K562 (cell line): ENCODE data around the gene ZNF410. TPM values are rescaled to one million over a fixed set of nuclear protein-coding genes. Genes with fewer than 3 reads are reported as not detected.

ENCODE experiments used
- CC2D1A ChIP-seq: fragments of 450-650 bp; IDR thresholded peaks from 2 replicates; pipeline ENCODE4 v1.6.1; 2017; ENCODE audit warnings: mild to moderate bottlenecking
- CREM ChIP-seq: IDR thresholded peaks from 2 replicates; pipeline ENCODE4 v1.6.1; 2014; ENCODE audit warnings: antibody characterized with exemption, low read depth
- ESRRB ChIP-seq: fragments of 250-450 bp; sonication (Bioruptor Pico); IDR thresholded peaks from 2 replicates; pipeline ENCODE4 v1.5.0; 2020; ENCODE audit warnings: mild to moderate bottlenecking, moderate library complexity, borderline replicate concordance
- FOXO4 ChIP-seq: fragments of 450-650 bp; formaldehyde crosslinking; IDR thresholded peaks from 2 replicates; pipeline ENCODE4 v1.4.0; 2020; ENCODE audit warnings: mild to moderate bottlenecking, moderate library complexity
- GATAD2A ChIP-seq: fragments of 450-650 bp; IDR thresholded peaks from 2 replicates; pipeline ENCODE4 v1.6.1; 2017
- GTF2E2 ChIP-seq: fragments of 200-800 bp; sonication (Bioruptor generic); IDR thresholded peaks from 2 replicates; pipeline ENCODE4 v1.6.1; 2016; ENCODE audit warnings: missing genetic modification characterization, missing compliant biosample characterization
- HMG20A ChIP-seq: fragments of 450-650 bp; formaldehyde crosslinking; conservative IDR thresholded peaks from 2 replicates; pipeline ENCODE4 v1.4.0; 2020; ENCODE audit warnings: mild to moderate bottlenecking, mixed read lengths
- MTA3 ChIP-seq: fragments of 450-650 bp; formaldehyde crosslinking; IDR thresholded peaks from 2 replicates; pipeline ENCODE4 v1.6.1; 2017; ENCODE audit warnings: mild to moderate bottlenecking, borderline replicate concordance
- NR4A1 ChIP-seq, 2 experiments: fragments of 250-450 bp in 1 of 2; fragments of 450-650 bp in 1 of 2; sonication (Bioruptor Pico) in 1 of 2; IDR thresholded peaks; 2 replicates each; pipeline versions ENCODE4 v1.4.0 to v1.6.1; 2016 to 2020; ENCODE audit warnings: mild to moderate bottlenecking in 2 of 2, missing compliant biosample characterization in 1 of 2, missing genetic modification characterization in 1 of 2, moderate library complexity in 1 of 2
- POLR2A ChIP-seq: fragments of 450-650 bp; conservative IDR thresholded peaks from 2 replicates; pipeline ENCODE4 v1.6.1; 2016
- POLR2AphosphoS5 ChIP-seq: IDR thresholded peaks from 2 replicates; pipeline ENCODE4 v1.6.1; 2011; ENCODE audit warnings: mild to moderate bottlenecking, low read depth, low read length, moderate library complexity; ENCODE audit not compliant: control insufficient read depth, insufficient read depth
- ZNF785 ChIP-seq: fragments of 250-450 bp; sonication (Bioruptor Pico); IDR thresholded peaks from 2 replicates; pipeline ENCODE4 v1.4.0; 2020; ENCODE audit warnings: mild to moderate bottlenecking
- polyA plus RNA-seq, 8 experiments: library from polyadenylated mRNA; depleted of rRNA in 4 of 8; stranded (reverse) in 5 of 8; unstranded in 3 of 8; fragments of >200 nt; fragmentation: Nextera tagmentation in 2 of 8; fragmentation: Illumina TruSeq in 1 of 8; extraction: Ambion mirVana in 2 of 8; extraction: Trizol in 1 of 8; gene quantifications; 2 replicates each; pipeline versions ENCODE4 v1.2.1 to v1.2.3, GENCODE V29; 2011 to 2014; ENCODE audit warnings: inconsistent platforms in 1 of 8, missing spikeins in 1 of 8
- total RNA-seq, 7 experiments: library from RNA; depleted of rRNA in 6 of 7; stranded (reverse); fragments of >200 nt in 6 of 7; fragmentation: Illumina TruSeq in 2 of 7; extraction: Trizol in 2 of 7; gene quantifications; 2 replicates each; pipeline versions ENCODE4 v1.2.1 to v1.2.3, GENCODE V29; 2011 to 2021; ENCODE audit warnings: low replicate concordance in 1 of 7
- TF ChIP-seq, protein P1 (sequence below): fragments of 250-450 bp; sonication (Bioruptor Pico); IDR thresholded peaks from 2 replicates; pipeline ENCODE4 v1.9.0; 2021; ENCODE audit warnings: mild to moderate bottlenecking, inconsistent platforms
- TF ChIP-seq, protein P2 (sequence below), 3 experiments: fragments of 200-800 bp in 1 of 3; fragments of 250-450 bp in 1 of 3; fragments of 450-650 bp in 1 of 3; sonication (Bioruptor Pico) in 1 of 3; sonication (Bioruptor generic) in 1 of 3; formaldehyde crosslinking in 1 of 3; IDR thresholded peaks; 2 replicates each; pipeline versions ENCODE4 v1.6.1 to v1.8.0; 2016 to 2022; ENCODE audit warnings: mild to moderate bottlenecking in 2 of 3, missing genetic modification characterization in 2 of 3, missing compliant biosample characterization in 1 of 3, moderate library complexity in 1 of 3
- TF ChIP-seq, protein P3 (sequence below): fragments of 450-650 bp; IDR thresholded peaks from 2 replicates; pipeline ENCODE4 v1.6.1; 2016; ENCODE audit warnings: mild to moderate bottlenecking

ZNF410 gene
- total and polyA plus RNA-seq, 9 of the 15 experiments (the other 6 are each of a cell fraction or from before 2014, with no cell fraction given), result 20.5 to 64.8 (median 38.7) TPM

DNA sequence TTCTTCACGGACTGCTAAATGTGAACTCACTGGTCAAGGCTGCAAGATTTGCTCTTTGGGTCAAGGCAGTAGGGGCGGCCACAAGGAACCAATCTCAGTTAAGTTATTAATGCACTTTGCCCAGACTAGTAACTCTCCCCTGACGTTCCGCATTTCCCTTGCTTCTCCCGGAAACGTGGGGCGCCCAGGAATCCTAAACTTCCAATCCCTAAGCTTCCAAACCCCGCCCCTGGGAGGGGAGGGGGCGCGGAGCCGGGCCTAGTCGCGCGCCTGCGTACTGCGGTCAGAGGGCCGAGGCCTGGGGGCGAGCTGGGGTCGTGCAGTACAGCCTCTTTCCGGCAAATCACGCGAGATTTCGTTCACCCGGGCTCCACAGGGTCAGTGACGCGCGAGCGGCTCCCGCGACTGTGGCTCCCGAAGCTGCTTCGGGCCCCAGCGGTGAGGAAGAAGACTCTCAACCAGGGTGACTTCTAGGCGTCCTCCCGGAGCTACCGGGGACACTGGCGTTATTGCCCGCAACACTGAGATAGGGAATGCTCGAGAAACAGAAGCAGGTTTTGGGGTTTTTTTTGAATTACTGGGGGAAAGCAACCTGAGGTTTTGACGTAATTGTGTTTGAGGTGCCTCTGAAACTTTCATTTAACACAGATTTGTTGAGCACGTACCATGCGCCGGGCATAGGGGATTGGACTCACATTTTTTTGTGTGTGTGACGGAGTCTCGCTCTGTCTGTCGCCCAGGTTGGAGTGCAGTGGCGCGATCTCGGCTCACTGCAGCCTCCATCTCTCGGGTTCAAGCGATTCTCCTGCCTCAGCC is 34.9 kb upstream of the ZNF410 start, which contains the start of gene PTGR2 (continued):
- TF ChIP-seq, protein P1, sequence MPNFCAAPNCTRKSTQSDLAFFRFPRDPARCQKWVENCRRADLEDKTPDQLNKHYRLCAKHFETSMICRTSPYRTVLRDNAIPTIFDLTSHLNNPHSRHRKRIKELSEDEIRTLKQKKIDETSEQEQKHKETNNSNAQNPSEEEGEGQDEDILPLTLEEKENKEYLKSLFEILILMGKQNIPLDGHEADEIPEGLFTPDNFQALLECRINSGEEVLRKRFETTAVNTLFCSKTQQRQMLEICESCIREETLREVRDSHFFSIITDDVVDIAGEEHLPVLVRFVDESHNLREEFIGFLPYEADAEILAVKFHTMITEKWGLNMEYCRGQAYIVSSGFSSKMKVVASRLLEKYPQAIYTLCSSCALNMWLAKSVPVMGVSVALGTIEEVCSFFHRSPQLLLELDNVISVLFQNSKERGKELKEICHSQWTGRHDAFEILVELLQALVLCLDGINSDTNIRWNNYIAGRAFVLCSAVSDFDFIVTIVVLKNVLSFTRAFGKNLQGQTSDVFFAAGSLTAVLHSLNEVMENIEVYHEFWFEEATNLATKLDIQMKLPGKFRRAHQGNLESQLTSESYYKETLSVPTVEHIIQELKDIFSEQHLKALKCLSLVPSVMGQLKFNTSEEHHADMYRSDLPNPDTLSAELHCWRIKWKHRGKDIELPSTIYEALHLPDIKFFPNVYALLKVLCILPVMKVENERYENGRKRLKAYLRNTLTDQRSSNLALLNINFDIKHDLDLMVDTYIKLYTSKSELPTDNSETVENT (CRISPR knock-in tag), result no peak
- peak; percentile 56; the same call in 1 of the 2 replicates for TF ChIP-seq MTA3
- peak; percentile 81 for TF ChIP-seq GTF2E2 (tag)
- TF ChIP-seq FOXO4, result no peak
- no peak for TF ChIP-seq ZNF785 (CRISPR knock-in tag)
- TF ChIP-seq CREM, result peak; percentile 60
- peak; percentile 73 for TF ChIP-seq POLR2AphosphoS5
- peak; percentile 88 for TF ChIP-seq POLR2A
- 0 out of 2 replicates have a peak, but pooled peaks have one; percentile 42 for TF ChIP-seq GATAD2A
- TF ChIP-seq ESRRB (CRISPR knock-in tag), result no peak
- TF ChIP-seq CC2D1A, result no peak
- no peak for TF ChIP-seq HMG20A (CRISPR knock-in tag)
- TF ChIP-seq, protein P2, sequence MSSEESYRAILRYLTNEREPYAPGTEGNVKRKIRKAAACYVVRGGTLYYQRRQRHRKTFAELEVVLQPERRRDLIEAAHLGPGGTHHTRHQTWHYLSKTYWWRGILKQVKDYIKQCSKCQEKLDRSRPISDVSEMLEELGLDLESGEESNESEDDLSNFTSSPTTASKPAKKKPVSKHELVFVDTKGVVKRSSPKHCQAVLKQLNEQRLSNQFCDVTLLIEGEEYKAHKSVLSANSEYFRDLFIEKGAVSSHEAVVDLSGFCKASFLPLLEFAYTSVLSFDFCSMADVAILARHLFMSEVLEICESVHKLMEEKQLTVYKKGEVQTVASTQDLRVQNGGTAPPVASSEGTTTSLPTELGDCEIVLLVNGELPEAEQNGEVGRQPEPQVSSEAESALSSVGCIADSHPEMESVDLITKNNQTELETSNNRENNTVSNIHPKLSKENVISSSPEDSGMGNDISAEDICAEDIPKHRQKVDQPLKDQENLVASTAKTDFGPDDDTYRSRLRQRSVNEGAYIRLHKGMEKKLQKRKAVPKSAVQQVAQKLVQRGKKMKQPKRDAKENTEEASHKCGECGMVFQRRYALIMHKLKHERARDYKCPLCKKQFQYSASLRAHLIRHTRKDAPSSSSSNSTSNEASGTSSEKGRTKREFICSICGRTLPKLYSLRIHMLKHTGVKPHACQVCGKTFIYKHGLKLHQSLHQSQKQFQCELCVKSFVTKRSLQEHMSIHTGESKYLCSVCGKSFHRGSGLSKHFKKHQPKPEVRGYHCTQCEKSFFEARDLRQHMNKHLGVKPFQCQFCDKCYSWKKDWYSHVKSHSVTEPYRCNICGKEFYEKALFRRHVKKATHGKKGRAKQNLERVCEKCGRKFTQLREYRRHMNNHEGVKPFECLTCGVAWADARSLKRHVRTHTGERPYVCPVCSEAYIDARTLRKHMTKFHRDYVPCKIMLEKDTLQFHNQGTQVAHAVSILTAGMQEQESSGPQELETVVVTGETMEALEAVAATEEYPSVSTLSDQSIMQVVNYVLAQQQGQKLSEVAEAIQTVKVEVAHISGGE (CRISPR knock-in tag; IDR thresholded peaks at IDR 0.05), result peak in 1 of 3 experiments; percentile 42; a peak in 1 of 6 replicates
- TF ChIP-seq, protein P3, sequence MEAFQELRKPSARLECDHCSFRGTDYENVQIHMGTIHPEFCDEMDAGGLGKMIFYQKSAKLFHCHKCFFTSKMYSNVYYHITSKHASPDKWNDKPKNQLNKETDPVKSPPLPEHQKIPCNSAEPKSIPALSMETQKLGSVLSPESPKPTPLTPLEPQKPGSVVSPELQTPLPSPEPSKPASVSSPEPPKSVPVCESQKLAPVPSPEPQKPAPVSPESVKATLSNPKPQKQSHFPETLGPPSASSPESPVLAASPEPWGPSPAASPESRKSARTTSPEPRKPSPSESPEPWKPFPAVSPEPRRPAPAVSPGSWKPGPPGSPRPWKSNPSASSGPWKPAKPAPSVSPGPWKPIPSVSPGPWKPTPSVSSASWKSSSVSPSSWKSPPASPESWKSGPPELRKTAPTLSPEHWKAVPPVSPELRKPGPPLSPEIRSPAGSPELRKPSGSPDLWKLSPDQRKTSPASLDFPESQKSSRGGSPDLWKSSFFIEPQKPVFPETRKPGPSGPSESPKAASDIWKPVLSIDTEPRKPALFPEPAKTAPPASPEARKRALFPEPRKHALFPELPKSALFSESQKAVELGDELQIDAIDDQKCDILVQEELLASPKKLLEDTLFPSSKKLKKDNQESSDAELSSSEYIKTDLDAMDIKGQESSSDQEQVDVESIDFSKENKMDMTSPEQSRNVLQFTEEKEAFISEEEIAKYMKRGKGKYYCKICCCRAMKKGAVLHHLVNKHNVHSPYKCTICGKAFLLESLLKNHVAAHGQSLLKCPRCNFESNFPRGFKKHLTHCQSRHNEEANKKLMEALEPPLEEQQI, result no peak
- TF ChIP-seq NR4A1 (CRISPR knock-in tag; IDR thresholded peaks at IDR 0.05), result no peak
- 0 out of 2 replicates have a peak, but pooled peaks have one; percentile 14 for TF ChIP-seq NR4A1 (tag; IDR thresholded peaks at IDR 0.05)
